OCI-LY3 (cell line): ENCODE data around the gene GNAI3.

Experiments
- H2AFZ ChIP-seq: fragments of 200-600, 300-600 bp; shearing (Covaris generic); 2 replicates; pipeline ENCODE4 v1.6.0; 2014; ENCODE audit warnings: antibody characterized with exemption, low read depth, low read length
- H3K27ac ChIP-seq: fragments of 200-600, 300-600 bp; sonication (generic); 2 replicates; pipeline ENCODE4 v1.5.1; 2014; ENCODE audit warnings: mild to moderate bottlenecking, low read length, moderate library complexity, mixed read lengths
- H3K27me3 ChIP-seq: fragments of 200-600, 300-600 bp; sonication (generic); 2 replicates; pipeline ENCODE4 v1.6.1; 2014; ENCODE audit warnings: low read depth, low read length, mixed read lengths
- H3K36me3 ChIP-seq: fragments of 200-600, 300-600 bp; sonication (generic); replicated peaks from 2 replicates; pipeline ENCODE3; 2014; ENCODE audit warnings: low read depth, low read length, mixed read lengths
- H3K4me1 ChIP-seq: fragments of 300-600, 200-600 bp; sonication (generic); 2 replicates; pipeline ENCODE4 v1.6.1; 2014; ENCODE audit warnings: low read length, mixed read lengths
- H3K4me2 ChIP-seq: fragments of 200-600, 300-600 bp; sonication (generic); 2 replicates; pipeline ENCODE4 v1.6.1; 2014; ENCODE audit warnings: low read length, mixed read lengths
- H3K4me3 ChIP-seq: fragments of 300-600, 200-600 bp; sonication (generic); 2 replicates; pipeline ENCODE4 v1.5.1; 2014; ENCODE audit warnings: antibody characterized with exemption, mild to moderate bottlenecking, low read length, moderate library complexity
- H3K79me2 ChIP-seq: fragments of 300-600, 200-600 bp; shearing (Covaris generic); 2 replicates; pipeline ENCODE4 v1.6.1; 2014; ENCODE audit warnings: mild to moderate bottlenecking, low read length, mixed read lengths
- H3K9ac ChIP-seq: fragments of 300-600, 200-600 bp; shearing (Covaris generic); 2 replicates; pipeline ENCODE4 v1.6.0; 2014; ENCODE audit warnings: mild to moderate bottlenecking, low read length, moderate library complexity
- H3K9me3 ChIP-seq: fragments of 200-600, 300-600 bp; shearing (Covaris generic); 2 replicates; pipeline ENCODE4 v1.6.1; 2014; ENCODE audit warnings: low read length, mixed read lengths; ENCODE audit not compliant: insufficient read depth
- H4K20me1 ChIP-seq: fragments of 200-600, 300-600 bp; sonication (generic); 2 replicates; pipeline ENCODE4 v1.6.1; 2016; ENCODE audit warnings: low read length, mixed read lengths; ENCODE audit not compliant: insufficient read depth
- EZH2phosphoT487 ChIP-seq: fragments of 200-600 bp; shearing (Covaris generic); IDR thresholded peaks from 2 replicates; pipeline ENCODE4 v1.6.1; 2018; ENCODE audit warnings: antibody characterized with exemption, mixed run types, low read depth
- TF ChIP-seq, protein P1 (sequence below): fragments of 200-600, 300-600 bp; sonication (generic); IDR thresholded peaks from 2 replicates; pipeline ENCODE4 v1.5.1; 2014; ENCODE audit warnings: antibody characterized with exemption, low read length, low read depth

The GNAI3 gene

DNA sequence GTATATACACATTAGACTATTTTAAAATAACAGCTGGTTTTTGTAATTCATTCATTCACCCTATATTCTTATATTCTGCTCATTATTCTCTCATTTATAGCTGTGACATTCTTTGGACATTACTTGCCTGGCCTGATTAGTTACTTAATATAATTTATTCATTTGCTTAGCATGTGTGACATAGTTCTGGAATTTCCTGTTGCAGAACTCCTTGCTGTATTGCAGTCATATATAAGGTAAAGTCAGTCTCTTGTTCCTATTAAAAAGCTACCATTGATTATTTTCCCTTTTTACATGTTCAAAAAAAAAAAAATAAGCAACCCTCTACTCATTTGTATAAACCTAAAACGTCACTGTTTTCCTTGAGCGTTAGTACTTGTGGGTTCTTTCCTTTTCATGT, 47.1 kb downstream of the GNAI3 start:
- peaks cover 9% of the 10 kb centered on the region for H3K36me3 ChIP-seq
- H3K9ac ChIP-seq: no peak overlapping the region
- no peaks in the 10 kb centered on the region for H4K20me1 ChIP-seq
- no peaks in the 10 kb centered on the region for H3K79me2 ChIP-seq
- H3K27me3 ChIP-seq: no peaks in the 10 kb centered on the region
- H3K9me3 ChIP-seq: no peaks in the 10 kb centered on the region
- no peaks in the 10 kb centered on the region for H3K4me1 ChIP-seq
- TF ChIP-seq, protein P1, sequence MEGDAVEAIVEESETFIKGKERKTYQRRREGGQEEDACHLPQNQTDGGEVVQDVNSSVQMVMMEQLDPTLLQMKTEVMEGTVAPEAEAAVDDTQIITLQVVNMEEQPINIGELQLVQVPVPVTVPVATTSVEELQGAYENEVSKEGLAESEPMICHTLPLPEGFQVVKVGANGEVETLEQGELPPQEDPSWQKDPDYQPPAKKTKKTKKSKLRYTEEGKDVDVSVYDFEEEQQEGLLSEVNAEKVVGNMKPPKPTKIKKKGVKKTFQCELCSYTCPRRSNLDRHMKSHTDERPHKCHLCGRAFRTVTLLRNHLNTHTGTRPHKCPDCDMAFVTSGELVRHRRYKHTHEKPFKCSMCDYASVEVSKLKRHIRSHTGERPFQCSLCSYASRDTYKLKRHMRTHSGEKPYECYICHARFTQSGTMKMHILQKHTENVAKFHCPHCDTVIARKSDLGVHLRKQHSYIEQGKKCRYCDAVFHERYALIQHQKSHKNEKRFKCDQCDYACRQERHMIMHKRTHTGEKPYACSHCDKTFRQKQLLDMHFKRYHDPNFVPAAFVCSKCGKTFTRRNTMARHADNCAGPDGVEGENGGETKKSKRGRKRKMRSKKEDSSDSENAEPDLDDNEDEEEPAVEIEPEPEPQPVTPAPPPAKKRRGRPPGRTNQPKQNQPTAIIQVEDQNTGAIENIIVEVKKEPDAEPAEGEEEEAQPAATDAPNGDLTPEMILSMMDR: no peak
- no peak overlapping the region for H3K27ac ChIP-seq
- no peak overlapping the region for H3K4me2 ChIP-seq
- no peak overlapping the region for H3K4me3 ChIP-seq
- no peak overlapping the region for H2AFZ ChIP-seq

DNA sequence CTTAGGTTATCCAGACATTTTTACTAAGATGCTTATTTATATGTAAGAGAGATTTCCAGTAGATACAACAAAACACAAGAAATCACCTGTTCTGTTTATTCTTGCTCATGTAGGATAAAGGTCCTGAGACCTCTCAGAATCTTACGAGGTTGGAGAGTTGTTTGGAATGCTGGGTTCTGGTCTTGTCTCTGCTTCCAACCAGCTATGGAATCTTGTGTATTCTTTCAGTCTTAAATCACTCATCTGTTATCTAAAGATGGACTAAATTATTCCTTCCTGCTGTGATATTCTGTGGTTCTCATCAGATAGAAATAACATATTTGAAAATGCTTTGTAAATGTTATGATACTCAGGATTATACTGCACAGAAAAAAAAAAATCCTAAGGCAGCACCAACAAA, 49.7 kb downstream of the GNAI3 start:
- Histone ChIP-seq H3K27me3 (no peaks in the 10 kb centered on the region), H3K4me1 (no peaks in the 10 kb centered on the region), H3K36me3 (peaks cover 6% of the 10 kb centered on the region), H3K4me3 (no peak overlapping the region), H3K27ac (no peak overlapping the region), H2AFZ (no peak overlapping the region), H4K20me1 (no peaks in the 10 kb centered on the region), H3K4me2 (no peak overlapping the region), H3K9ac (no peak overlapping the region), H3K9me3 (no peaks in the 10 kb centered on the region), H3K79me2 (no peaks in the 10 kb centered on the region)
- no peak for TF ChIP-seq EZH2phosphoT487
- TF ChIP-seq, protein P1: no peak

DNA sequence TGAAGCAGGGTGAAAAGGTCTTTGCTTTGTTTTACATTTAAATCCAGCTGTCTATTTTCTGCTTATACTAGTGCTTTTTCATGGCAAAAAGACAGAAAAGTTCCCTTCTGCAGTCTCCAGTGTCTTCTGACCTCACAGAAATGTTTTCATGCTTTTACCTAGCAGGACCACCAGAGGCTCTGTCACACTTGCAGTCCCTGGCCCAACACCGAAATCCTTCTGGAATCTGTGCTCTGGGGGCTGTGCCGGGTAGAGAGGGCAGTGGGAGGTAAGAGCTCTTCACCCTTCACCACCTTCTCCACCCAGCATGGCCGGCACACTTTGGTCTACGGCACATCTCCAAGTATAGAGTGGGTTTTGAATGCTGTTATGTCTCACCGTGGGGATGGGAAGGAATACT, 50.2 kb downstream of the GNAI3 start:
- H3K9me3 ChIP-seq: no peaks in the 10 kb centered on the region
- H3K4me3 ChIP-seq: no peak overlapping the region
- no peak overlapping the region for H3K4me2 ChIP-seq
- H3K27me3 ChIP-seq: no peaks in the 10 kb centered on the region
- H3K9ac ChIP-seq: no peak overlapping the region
- H4K20me1 ChIP-seq: no peaks in the 10 kb centered on the region
- no peak for TF ChIP-seq EZH2phosphoT487
- TF ChIP-seq, protein P1: no peak
- H2AFZ ChIP-seq: no peak overlapping the region
- H3K4me1 ChIP-seq: no peaks in the 10 kb centered on the region
- H3K27ac ChIP-seq: no peak overlapping the region
- H3K79me2 ChIP-seq: no peaks in the 10 kb centered on the region
- peaks cover 5% of the 10 kb centered on the region for H3K36me3 ChIP-seq

DNA sequence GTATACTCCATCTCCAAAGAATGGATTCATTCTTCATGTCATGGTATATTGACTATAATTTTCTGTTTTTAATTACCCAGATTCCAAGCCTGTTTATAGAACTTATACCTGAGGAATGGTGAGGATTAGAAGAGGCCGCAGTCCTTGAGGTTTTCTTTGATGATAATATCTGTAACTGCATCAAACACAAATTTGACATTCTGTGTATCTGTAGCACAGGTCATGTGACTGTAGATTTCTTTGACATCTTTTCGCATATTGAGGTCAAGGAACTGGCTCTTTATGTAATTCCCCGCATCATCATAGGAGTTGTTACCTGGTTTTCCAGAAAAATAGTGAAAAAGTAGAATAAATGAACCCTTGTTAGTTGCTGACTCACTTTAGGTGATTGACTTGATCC, 54.8 kb downstream of the GNAI3 start:
- Histone ChIP-seq H3K4me2 (no peak overlapping the region), H3K27ac (no peak overlapping the region), H3K4me3 (no peak overlapping the region), H2AFZ (no peak overlapping the region), H3K9me3 (no peaks in the 10 kb centered on the region), H3K4me1 (no peaks in the 10 kb centered on the region), H3K9ac (no peak overlapping the region), H3K27me3 (no peaks in the 10 kb centered on the region), H3K79me2 (no peaks in the 10 kb centered on the region), H4K20me1 (no peaks in the 10 kb centered on the region), H3K36me3 (no peaks in the 10 kb centered on the region)
- TF ChIP-seq, protein P1: no peak
- TF ChIP-seq EZH2phosphoT487: no peak
